ENCODE measurements around the gene CLEC2A.
"Not testable (repeated sequence)": the region's sequence is repeated elsewhere in the genome, so short reads cannot be mapped to it uniquely, and the experiment has no call there.

The CLEC2A gene

GRCh38 chr12:9876120-9876519, 56.0 kb downstream of the CLEC2A start:
- DNase-seq = not testable (repeated sequence)

GRCh38 chr12:9872742-9873141, 59.4 kb downstream of the CLEC2A start:
- DNase-seq = no peak

DNA sequence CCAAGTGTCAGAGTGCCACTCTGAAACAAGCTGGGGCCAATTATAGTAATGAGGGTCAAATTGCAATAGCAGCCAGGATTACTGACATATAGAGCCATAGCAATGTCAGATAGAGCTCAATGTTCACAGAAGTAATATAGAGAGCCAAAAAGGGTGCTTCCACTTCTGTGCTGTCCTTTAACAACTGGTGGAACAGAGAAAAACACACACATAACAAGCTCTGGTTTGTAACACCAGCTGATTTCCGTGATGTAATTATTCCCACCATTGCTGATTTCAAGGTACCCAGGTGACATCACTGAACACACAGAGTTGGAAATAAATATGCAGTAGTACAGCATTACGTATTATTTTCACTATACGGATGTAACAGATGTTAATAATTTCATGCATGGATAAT, 60.0 kb downstream of the CLEC2A start:
- DNase-seq = no peak

DNA sequence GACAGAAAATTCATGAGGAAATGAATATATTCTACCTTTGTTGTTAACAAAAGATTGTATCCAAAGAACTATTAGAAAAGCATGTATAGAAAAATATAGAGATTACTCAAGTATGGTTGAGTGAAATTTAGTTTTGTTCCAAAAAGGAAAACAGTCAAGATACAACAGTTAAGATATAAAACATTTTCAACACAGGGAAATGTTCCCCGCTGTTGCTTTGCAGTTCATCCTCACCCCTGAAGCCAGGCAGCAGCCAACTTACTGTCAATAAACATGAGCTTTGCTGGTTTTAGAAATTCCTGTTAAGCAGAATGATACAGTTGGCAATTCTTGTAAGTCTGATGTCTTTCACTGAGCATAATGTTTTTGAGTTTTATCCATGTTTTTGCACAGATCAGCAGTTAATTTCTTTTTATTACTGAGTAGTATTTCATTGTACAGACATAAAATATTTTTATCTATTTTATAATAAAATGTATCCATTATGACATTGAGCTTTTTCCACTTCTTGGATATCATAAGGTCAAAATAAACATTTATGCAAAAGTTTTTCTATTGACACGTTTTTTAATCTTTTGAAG, 61.8 kb downstream of the CLEC2A start:
- no peak for DNase-seq

- DNase-seq = no peak
Measured at GRCh38 chr12:9869307-9870161, 62.6 kb downstream of the CLEC2A start, which contains the start of gene CLEC2B. Gene CLEC2B, minus strand, starts transcription at chr12:9869354.

DNA sequence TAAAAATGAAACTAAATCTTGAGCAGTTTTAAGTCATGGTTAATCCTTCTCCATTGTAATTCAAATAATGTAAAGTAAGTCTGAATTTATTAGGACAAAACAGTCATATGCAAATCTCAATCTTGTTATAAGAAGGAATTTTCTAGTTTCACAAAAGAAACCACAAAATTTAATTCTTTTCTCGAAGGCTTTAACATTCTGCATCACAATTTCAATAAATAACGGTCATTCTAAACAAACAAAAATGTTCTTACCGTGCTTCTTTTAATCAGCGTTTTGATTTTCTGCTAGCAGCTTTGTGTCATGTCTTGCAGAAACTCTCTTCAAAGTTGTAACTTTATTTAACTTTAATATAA, 63.2 kb downstream of the CLEC2A start:
- no peak for DNase-seq

GRCh38 chr12:9868311-9868801, 63.8 kb downstream of the CLEC2A start:
- no peak for DNase-seq

GRCh38 chr12:9867531-9867930, 64.6 kb downstream of the CLEC2A start:
- no peak for DNase-seq

- no peak for DNase-seq
Measured at GRCh38 chr12:9866860-9867269, 65.3 kb downstream of the CLEC2A start.

- DNase-seq = no peak
Measured at GRCh38 chr12:9864913-9865675, 67.1 kb downstream of the CLEC2A start.
